GF-D8 (cell line): Measurements from ENCODE around the gene ANKRD9.
"Not testable (repeated sequence)": the region's sequence is repeated elsewhere in the genome, so short reads cannot be mapped to it uniquely, and the experiment has no call there.

Source experiments
- DNase-seq: peaks from one replicate; lab custom pipeline; 2025; lab: John Stamatoyannopoulos, UW

Gene ANKRD9, protein sequence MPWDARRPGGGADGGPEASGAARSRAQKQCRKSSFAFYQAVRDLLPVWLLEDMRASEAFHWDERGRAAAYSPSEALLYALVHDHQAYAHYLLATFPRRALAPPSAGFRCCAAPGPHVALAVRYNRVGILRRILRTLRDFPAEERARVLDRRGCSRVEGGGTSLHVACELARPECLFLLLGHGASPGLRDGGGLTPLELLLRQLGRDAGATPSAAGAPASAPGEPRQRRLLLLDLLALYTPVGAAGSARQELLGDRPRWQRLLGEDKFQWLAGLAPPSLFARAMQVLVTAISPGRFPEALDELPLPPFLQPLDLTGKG

DNA sequence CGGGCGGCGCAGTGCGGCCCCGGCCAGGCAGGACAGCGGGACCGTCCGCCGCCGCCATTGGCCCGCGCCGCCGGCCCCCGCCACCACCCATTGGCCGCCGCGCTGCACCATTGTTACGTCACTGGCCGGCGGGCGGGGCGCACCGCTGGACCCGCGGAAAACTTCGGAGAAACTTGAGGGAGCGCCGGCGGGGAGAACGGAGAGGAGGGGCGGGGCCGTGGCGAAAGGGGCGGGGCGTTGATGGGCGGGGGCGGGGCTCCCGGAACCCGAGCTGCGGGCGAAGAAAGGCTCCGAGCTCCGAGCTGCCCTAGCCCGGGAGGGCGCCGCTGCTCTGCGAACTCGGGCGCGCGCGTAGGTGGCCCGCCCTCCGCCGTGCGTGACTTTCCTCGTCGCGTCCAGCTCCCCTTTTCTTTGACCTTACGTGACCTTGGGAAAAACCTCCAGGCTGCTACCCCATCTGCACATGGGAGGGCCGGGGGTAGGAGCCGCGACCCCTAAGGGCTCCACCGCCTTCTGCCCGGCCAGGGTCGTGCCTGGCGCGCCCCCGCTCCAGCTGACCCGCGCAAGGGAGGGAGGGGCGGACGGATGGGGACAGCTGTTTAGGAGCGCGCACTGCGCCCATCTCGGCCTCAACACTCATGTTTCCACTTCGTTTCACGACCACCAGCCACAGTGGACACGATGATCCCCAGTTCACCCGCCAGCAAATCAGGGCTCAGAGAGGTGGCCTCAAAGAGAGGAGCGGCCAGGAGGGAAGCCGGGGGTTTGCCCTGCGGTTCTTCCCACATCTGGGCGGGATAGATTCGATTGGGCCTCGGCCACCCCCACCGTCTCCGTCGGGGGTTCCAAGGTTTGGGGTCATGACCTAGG lies at the start of gene ANKRD9:
TSS of gene ANKRD9 (minus strand) at position 31 of the 870 bp plus-strand sequence. CDS start 1,887 bp downstream, outside the sequence.
- DNase-seq, result peak; percentile 27

DNA sequence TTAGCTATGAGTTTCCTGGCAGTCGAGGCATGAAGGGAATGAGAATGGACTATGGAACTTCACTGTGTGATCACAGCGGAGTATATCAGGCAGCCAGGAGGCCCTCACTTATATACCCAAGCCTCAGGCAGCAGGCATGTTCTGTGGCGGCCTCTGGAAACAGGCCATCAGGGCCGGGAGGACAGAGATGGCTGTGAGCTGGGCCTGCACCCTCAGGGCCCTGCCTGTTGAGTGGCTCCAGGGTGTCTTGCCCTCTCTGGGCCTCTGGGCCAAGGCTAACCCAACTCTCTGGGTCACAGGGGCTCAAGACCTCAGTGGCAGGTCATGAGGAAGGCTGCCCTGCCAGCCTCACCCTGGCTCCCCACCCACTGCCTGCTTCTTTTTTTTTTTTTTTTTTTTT lies 49.0 kb upstream of the ANKRD9 start:
- DNase-seq, result no peak

DNA sequence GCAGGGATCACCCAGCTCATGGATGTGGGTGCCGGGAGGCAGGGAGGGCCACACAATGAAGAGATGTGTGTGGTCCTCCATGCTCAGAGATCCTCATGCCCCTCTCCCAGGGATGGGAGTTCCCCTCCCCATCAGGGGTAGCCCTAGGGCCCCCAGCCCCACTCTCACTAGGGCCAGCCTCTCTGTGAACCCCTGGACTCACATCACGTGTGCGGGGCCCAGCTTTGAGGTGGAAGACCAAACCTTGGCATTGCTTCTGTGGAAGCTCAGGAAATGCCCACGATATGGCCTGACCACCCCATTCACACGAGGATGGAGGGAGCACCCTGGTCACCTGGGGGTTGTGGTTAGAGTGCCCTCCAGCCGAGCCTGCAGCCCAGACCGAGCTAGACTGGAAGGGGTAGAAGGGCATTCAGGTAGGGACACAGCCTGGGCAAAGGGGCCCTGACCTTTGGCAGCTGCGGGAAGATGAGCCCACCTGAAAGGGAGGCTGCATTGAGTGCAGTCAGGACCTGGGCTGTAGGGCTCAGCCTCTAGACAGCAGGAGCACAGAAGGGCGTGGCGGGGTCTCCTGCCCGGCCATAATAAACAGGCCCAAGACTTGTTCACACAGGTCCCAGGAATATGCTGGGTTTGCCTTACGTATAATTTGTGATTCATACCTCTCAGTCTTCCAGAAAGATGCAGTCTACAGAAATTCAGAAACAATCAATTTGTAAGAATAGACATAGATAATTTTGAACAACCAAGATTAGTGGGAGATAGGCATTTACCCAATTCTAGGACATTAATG lies 48.1 kb upstream of the ANKRD9 start:
- DNase-seq, result no peak

DNA sequence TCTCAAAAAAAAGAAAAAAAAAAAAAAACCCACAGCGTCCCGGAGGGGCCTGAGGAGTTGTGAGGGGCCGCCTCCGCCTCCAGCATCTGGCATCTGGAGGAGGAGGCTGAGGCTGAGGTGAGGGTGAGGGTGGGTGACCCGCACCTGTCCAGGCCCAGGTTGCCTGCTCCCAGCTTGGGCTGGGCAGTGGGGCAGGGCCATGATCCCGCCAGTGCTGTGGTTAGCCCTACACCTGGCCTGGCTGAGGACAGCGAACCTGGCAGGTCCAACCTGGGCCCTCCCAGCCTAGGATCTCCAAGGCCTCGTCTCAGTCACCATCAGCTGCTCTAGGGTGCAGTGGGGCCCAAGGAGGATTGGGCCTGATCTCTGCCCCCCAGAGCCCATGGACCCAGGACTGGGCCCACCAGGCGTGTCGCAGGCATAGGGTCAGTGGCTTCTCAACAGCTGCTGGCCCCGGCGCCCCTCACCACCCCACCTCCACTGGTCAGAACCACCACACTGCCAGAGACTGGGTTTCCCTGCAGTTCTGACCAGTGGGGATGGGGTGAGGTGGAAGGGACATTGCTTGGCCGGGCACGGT lies 46.6 kb upstream of the ANKRD9 start:
- no peak for DNase-seq

DNA sequence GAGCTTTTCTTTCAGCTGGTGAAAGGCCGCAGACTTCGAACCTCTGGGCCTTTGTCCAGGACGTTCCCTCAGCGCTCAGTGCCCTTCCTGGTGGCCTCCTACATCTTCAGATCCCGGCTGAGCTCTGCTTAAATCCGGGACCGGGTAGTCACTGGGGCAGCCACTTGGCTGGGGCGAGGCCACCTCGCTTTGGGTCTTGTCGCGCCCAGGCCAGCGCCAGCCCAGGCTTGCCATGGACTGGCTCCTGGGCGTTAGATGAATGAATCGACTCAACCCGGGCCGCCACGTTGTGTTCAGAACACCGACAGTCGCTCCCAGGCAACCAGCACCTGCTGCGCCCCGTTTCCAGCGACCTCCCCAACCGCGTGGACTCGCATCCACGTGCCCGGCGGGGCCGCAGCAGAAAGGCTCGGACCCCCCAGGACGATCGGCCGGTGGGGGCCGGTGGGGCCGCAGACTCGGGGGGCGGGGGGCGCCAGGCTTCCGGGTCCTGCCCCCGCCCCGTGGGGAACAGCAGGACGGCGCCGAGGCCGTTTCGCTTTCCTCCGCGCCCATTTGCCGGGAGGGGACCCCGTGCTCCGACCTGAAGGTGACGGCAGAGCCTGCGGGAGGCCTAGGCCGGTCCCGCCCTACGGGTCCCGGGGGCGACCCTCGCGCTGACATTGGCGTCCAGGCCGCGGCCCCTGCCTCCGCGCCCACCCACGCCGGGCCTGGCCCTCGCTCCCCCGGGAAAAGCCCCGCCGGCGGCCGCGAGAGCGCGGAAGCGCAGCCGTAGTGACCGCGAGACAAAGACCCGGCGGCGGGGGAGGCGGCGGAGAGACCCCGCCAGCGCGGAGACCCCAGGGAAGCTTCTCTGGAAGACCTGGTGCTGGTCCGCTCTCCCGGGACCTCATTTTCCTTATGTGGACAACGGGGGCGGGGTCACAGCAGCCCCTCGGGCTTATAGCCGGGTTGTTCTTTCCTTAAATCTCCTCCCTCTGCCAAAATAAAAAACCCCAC lies 45.5 kb upstream of the ANKRD9 start:
- DNase-seq, result no peak

DNA sequence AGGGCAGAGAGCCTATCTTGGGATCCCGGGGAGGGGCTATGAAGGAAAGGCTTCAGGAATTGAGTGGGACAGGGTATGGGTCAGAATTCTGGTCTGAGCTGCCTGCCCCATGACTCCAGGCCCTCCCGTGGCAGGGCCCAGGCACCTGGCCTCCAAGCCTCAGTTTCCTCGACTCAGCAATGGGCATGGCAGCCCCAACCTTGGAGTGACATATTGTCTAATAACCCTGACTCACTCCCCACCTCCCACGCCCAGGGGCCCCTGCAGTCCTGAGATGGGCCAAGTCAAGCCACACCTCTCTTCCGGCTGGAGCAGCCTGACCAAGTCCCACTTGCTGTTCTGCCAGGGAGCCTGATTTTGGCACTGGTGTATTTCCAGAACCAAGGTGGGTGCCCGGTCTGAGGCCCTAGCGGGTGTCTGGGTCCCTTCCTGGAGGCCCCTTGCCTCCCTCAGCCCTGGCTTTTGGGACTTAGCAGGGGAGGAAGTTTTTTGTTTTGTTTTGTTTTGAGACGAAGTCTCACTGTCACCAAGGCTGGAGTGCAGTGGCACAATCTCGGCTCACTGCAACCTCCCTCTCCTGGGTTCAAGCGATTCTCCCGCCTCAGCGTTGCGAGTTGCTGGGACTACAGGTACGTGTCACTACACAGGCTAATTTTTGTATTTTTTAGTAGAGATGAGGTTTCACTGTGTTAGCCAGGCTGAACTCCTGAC lies 42.6 kb upstream of the ANKRD9 start:
- DNase-seq, result no peak

DNA sequence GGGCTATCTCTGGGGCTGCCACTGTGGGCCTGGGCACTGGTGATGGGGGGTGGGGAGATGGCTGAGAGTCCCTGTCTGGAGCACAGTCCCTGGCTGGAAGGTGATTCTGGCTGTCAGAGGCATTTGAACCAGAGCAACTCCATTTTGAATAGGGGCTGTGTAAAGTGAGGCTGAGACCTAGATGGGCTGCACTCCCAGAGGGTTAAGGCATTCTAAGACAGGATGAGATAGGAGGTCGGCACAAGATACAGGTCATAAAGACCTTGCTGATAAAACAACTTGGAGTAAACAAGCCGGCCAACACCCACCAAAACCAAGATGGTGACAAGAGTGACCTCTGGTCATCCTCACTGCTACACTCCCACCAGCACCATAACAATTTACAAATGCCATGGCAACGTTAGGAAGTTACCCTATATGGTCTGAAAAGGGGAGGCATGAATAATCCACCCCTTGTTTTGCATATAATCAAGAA lies 41.4 kb upstream of the ANKRD9 start:
- DNase-seq, result not testable (repeated sequence)

DNA sequence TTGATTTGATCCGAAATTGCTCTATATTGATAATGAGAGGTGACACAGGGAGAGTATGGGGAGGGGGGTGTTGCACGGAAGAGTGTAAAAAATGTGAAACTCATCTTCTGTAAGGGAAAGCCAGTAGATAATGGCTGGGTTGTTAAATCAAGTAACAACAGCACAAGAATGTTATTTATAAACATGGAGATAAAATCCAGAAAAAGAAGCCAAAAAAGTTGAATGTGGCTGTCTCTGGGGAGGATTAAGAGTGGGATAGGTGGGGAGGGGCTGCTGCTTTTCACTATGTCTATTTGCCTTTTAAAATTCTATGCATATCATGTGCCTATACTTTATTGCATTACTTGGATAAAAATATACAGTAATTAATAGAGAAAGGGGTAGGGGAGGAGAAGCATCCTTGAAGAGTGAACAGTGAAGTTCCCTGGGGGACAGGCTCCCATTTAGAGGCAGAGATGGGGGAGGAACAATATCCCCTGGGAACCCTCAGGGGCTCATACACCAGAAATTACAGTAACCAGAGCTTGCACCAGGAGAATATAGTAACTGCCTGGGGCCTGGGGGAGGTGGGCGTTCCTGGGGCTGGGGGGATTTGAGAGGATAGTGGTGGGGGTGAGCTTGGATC lies 39.2 kb upstream of the ANKRD9 start:
- DNase-seq, result no peak

DNA sequence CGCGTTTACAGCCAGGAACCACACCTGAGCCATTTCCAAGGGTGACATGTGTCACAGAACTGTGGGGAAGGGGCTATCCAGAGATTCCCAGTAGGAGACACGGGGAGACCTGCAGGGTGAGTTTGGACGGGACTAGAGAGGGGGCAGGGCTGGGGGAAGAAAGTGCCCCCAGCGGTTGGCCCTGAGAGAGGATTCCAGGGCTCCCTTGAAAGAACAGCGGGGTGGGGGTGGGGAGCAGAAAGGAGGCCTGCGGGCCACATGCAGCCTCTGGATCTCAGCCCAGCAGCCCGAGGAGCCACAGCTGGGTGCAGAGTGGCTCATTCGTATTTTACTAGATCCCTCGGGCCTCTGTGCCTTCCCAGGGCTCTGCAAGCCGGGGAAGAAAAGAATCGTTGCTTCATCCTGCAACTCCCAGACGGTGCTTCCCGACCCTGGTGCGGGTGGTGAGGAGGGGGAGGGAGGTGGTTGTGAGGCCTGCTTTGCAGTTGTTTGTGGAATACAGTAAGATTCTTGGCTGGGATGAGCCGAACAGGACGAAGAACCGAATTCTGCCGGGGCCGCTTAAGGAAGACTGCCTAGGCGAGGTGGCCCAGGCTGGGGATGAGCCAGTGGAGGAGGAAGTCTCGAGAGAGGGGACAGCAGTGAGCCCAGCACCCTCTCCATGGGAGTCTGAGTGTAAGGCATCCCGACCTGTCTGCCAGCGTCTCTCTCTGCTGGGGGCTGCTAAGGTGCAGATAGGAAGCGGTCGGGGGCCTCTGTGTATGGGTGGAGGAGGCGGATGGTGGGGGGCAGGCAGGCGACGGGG lies 36.1 kb upstream of the ANKRD9 start:
- no peak for DNase-seq

DNA sequence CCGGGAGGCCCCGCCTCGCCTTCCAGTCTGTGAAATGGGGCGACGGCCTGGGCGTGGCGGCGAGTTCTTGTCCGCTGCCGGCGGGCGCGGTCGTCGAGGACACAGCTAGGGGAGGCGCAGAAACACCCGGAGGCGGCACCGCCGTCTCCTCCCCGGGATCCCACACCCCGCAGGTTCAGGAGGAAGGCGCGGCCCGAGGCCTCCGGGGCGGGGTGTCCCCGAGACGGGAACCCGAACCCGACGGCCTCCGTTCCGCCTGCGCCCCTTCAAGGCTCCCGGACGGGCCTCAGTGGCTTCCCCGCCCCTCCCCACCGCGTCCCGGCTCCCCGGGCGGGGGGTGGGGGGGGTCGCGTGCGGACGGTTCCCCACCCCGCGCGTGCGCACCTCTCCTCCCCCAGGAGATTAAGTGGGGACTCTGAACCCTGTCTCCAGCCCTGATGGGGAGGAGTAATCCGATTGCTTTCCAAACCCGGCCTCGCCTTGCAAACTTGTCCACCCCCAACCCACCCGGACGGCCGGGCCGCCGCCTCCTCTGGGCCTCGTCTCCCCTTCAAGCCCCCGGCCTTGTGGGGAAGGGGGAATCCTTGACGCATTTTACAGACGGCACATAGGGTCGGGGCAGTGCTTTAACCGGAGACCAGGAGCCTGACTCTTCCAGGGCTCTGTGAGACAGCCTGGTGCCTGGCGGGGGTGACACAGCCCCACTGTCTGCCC lies 35.3 kb upstream of the ANKRD9 start:
- DNase-seq, result no peak

DNA sequence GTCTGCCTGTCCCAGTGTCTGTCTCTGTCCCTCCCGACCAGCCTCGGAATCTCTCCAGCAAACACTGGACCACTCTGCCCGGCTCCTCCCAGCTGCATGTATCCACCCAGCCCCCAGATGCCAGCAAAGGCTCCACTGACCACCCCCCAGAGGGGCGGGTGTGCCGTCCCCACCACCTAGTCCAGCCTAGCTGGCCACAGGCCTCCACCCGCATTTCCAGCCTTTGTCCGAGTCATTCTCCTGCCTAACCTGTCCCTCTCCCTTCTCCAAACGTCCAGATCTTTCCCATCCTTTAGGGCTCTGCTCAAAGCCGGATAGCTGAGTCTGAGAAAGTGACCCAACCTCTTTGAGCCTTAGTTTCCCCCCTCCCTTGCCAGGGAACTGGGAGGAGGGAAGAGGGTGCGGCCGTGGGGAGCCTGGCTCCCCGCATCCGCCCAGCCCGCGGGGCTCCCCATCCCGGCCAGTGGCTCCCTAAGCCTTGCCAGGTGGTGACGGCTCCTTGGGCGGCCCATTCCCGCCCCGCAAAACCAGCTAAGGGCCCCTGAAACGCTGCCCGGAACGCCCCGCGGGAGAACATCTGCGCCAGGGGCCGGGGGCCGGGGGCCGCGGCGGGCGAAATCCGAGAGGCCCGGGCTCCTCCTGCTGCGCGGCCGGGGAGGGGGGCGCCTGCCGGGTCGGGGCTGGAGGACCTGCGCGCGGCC lies 34.6 kb upstream of the ANKRD9 start:
- no peak for DNase-seq

DNA sequence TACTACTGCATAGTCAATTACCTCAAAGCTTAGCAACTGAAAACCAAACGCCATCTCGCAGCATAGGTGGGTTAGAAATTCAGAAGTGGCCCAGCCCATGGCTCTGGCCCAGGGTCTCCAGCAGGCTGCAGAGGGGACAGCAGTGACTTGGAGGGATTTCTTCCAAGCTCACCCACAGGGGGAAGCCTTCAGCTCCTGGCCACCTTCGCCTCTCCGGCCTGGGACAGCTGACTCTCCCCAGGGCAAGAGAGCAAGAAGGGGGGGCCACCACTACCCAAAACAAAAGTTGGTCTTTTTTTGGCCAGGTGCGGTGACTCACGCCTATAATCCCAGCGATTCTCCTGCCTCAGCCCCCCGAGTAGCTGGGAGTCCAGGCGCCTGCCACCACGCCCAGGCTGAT lies 32.2 kb upstream of the ANKRD9 start:
- DNase-seq, result no peak

DNA sequence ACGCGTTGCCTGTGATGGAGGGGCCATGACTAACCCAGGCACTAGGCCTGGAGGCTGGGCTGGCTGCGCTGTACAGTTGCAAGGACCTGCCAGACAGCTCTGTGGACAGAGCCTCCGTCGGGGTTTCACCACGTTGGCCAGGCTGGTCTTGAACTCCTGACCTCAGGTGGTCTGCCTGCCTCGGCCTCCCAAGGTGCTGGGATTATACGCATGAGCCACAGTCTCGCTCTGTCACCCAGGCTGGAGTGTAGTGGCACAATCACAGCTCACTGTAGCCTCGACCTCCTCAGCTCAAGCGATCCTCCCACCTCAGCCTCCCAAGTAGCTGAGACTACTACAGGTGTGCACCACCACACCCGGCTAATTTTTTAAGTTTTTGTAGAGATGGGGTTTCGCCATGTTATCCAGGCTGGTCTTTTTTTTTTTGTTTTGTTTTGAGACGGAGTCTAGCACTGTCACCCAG lies 31.5 kb upstream of the ANKRD9 start:
- not testable (repeated sequence) for DNase-seq

DNA sequence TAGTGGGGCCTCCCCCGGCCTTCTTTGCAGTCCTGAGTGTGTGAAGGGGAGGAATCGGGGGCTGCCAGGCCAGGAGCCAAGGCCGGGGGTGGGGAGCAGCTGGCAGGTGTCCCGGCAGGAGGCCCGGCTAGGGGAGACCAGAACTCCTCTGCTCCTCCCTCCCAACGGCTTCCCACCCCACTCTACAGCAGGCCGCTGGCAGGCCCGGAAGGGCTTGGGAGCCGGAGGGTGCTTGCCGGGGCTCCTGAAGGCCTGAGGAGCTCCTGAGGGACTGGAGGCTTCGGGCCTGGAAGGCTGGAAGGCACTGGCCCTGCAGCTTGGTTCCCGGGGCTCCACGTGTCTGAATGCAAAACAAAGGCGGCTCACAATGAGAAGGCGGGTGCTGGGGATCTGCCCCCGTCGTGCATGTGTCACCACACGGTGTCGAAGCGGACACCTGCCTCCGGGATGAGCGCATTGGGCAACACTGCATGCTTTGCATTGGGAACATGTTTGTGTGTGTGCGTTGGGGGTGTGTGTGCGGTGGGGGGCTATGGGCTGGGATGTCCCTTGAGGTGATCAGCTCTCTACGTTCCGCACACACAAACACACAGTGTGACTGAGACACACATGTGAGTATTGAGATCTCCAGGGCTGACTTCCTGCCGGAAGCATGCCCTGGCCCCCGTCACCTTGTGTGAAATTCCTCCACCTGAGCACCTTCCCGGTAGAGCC lies 30.9 kb upstream of the ANKRD9 start:
- no peak for DNase-seq

DNA sequence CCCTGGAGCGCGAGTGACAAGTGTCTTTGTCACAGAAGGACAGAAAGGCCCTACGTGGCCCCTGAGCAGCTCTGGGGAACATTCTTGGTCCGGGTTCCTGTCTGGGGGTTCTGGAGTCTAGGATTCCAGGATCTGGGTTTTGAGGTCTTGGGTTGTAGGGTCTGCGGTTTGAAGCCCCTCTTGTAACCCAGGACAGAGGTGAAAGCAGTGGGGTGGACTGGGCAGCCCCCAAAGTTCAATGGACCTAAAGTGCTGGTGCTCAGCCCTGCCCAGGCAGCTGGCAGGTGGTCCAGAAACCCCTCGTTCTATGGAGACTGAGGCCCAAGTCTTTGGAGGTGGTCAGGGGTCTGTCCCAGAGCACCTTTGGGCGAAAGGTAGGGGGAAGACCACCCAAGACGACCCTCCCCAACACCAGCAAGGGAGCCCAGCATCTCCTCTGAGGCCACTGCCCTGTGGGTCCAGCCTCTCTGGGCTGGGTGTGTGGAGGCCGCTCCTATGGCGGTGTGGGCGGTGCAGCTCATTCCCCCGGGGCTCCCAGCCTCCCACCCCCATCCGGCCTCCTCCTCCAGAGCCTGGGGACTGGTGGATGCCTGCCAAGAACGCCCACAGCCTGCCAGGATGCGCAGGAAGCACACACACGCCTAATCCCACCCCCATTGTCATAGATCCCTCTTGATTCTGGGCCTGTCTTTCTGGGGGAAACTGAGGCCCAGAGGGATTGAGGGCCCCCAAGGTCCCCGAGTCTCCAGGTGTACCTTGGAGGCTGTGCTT lies 30.2 kb upstream of the ANKRD9 start:
- DNase-seq, result no peak
